Uterus (tissue), 2 donors: ENCODE measurements around the gene P3H2.

ENCODE experiments used
- CTCF ChIP-seq, 4 experiments: fragments of 200-600 bp in 2 of 4; fragments of 450-650 bp in 2 of 4; sonication (generic) in 2 of 4; IDR thresholded peaks; one replicate each; pipeline ENCODE4 v1.5.1; 2016 to 2019; ENCODE audit warnings: antibody characterized with exemption in 4 of 4, mild to moderate bottlenecking in 2 of 4, moderate library complexity in 1 of 4
- POLR2A ChIP-seq, 2 donors: fragments of 450-650 bp; IDR thresholded peaks; one replicate each; pipeline ENCODE4 v1.6.1; 2016; ENCODE audit warnings: antibody characterized with exemption in 2 of 2, mild to moderate bottlenecking in 1 of 2, moderate library complexity in 1 of 2

GRCh38 chr3:190000187-190000860 is 120.4 kb downstream of the P3H2 start:
- TF ChIP-seq CTCF (IDR thresholded peaks at IDR 0.05) (no peak), POLR2A (IDR thresholded peaks at IDR 0.05) (no peak)
